H9 (cell line): ENCODE measurements around the gene RILPL1. TPM values are rescaled to one million over a fixed set of nuclear protein-coding genes. Genes with fewer than 3 reads are reported as not detected.

Experiments used
- DNase-seq: peaks from one replicate; pipeline ENCODE4 v3.0.0-alpha.2; 2017
- H2AFZ ChIP-seq: one replicate; pipeline ENCODE4 v1.6.1; 2013; ENCODE audit warnings: mild to moderate bottlenecking, low read length, control low read depth, moderate library complexity
- H2AK5ac ChIP-seq: 2 replicates; pipeline ENCODE4 v1.6.1; 2013; ENCODE audit warnings: low read length, control low read depth, mixed read lengths; ENCODE audit not compliant: insufficient read length
- H2BK120ac ChIP-seq: one replicate; pipeline ENCODE4 v1.6.1; 2013; ENCODE audit warnings: low read depth, mild to moderate bottlenecking, low read length, control low read depth, inconsistent platforms; ENCODE audit not compliant: poor library complexity, severe bottlenecking
- H2BK12ac ChIP-seq: 2 replicates; pipeline ENCODE4 v1.6.1; 2013; ENCODE audit warnings: low read length, control low read depth, mixed read lengths, low read depth; ENCODE audit not compliant: insufficient read length
- H2BK15ac ChIP-seq: 2 replicates; pipeline ENCODE4 v1.6.1; 2013; ENCODE audit warnings: low read depth, low read length, control low read depth
- H2BK20ac ChIP-seq: one replicate; pipeline ENCODE4 v1.6.1; 2013; ENCODE audit warnings: low read depth, mild to moderate bottlenecking, low read length, control low read depth, inconsistent platforms; ENCODE audit not compliant: poor library complexity, severe bottlenecking
- H2BK5ac ChIP-seq: 2 replicates; pipeline ENCODE4 v1.6.1; 2013; ENCODE audit warnings: low read length, control low read depth, mixed read lengths; ENCODE audit not compliant: insufficient read length
- H3K14ac ChIP-seq: 2 replicates; pipeline ENCODE4 v1.6.1; 2013; ENCODE audit warnings: low read length, control low read depth; ENCODE audit not compliant: insufficient read depth
- H3K18ac ChIP-seq: 2 replicates; pipeline ENCODE4 v1.6.1; 2013; ENCODE audit warnings: low read depth, mild to moderate bottlenecking, mixed read lengths, low read length, control low read depth; ENCODE audit not compliant: insufficient read length
- H3K23ac ChIP-seq: 2 replicates; pipeline ENCODE4 v1.6.1; 2013; ENCODE audit warnings: low read length, control low read depth, mixed read lengths, low read depth; ENCODE audit not compliant: insufficient read length
- H3K23me2 ChIP-seq: 2 replicates; pipeline ENCODE4 v1.6.1; 2013; ENCODE audit warnings: low read depth, mild to moderate bottlenecking, mixed read lengths, low read length, control low read depth; ENCODE audit not compliant: insufficient read length, poor library complexity, severe bottlenecking
- H3K27ac ChIP-seq: 2 replicates; pipeline ENCODE4 v1.5.1; 2013; ENCODE audit warnings: low read length, control low read depth, mixed read lengths, low read depth; ENCODE audit not compliant: insufficient read length
- H3K27me3 ChIP-seq: 2 replicates; pipeline ENCODE4 v1.6.1; 2013; ENCODE audit warnings: low read length, control low read depth, inconsistent platforms; ENCODE audit not compliant: insufficient read depth
- H3K4ac ChIP-seq: 2 replicates; pipeline ENCODE4 v1.6.1; 2013; ENCODE audit warnings: low read depth, mild to moderate bottlenecking, control low read depth, inconsistent platforms, low read length, moderate library complexity
- H3K4me1 ChIP-seq: 2 replicates; pipeline ENCODE4 v1.6.1; 2013; ENCODE audit warnings: low read length, control low read depth, inconsistent platforms; ENCODE audit not compliant: insufficient read depth
- H3K4me2 ChIP-seq: 2 replicates; pipeline ENCODE4 v1.6.1; 2013; ENCODE audit warnings: low read length, control low read depth, mixed read lengths; ENCODE audit not compliant: insufficient read length, insufficient read depth
- H3K56ac ChIP-seq: 2 replicates; pipeline ENCODE4 v1.6.1; 2013; ENCODE audit warnings: low read depth, mild to moderate bottlenecking, mixed read lengths, low read length, control low read depth; ENCODE audit not compliant: insufficient read length
- H3K79me1 ChIP-seq: 2 replicates; pipeline ENCODE4 v1.6.1; 2013; ENCODE audit warnings: low read depth, mild to moderate bottlenecking, moderate library complexity, low read length, control low read depth, inconsistent platforms; ENCODE audit not compliant: insufficient read depth, poor library complexity, severe bottlenecking
- H3K79me2 ChIP-seq: 2 replicates; pipeline ENCODE4 v1.6.1; 2013; ENCODE audit warnings: low read length, control low read depth, inconsistent platforms; ENCODE audit not compliant: insufficient read depth
- H3K9ac ChIP-seq: 2 replicates; pipeline ENCODE4 v1.6.1; 2013; ENCODE audit warnings: low read length, control low read depth, mixed read lengths; ENCODE audit not compliant: insufficient read length; ENCODE audit errors: extremely low read depth
- H3K9me3 ChIP-seq: one replicate; pipeline ENCODE4 v1.6.1; 2013; ENCODE audit warnings: low read depth, low read length, inconsistent platforms; ENCODE audit not compliant: control insufficient read depth
- H3T11ph ChIP-seq: one replicate; pipeline ENCODE4 v1.6.1; 2013; ENCODE audit warnings: mild to moderate bottlenecking, low read length, control low read depth, inconsistent platforms
- H4K20me1 ChIP-seq: one replicate; pipeline ENCODE4 v1.6.1; 2013; ENCODE audit not compliant: control insufficient read depth, insufficient read length, insufficient read depth
- H4K5ac ChIP-seq: 2 replicates; pipeline ENCODE4 v1.6.1; 2013; ENCODE audit warnings: low read depth, mild to moderate bottlenecking, mixed read lengths, low read length, control low read depth; ENCODE audit not compliant: insufficient read length
- H4K8ac ChIP-seq: replicated peaks from 2 replicates; pipeline ENCODE4 v1.6.1; 2013; ENCODE audit warnings: low read length, control low read depth, mixed read lengths, low read depth; ENCODE audit not compliant: insufficient read length
- H4K91ac ChIP-seq: 2 replicates; pipeline ENCODE4 v1.6.1; 2013; ENCODE audit warnings: low read depth, mild to moderate bottlenecking, moderate library complexity, mixed read lengths, low read length, control low read depth; ENCODE audit not compliant: insufficient read length
- H3K27ac Mint-ChIP-seq, 3 experiments: 2 replicates in 2 of 3; 3 replicates in 1 of 3; pipeline ENCODE4 v1.8.0; 2020 to 2021; ENCODE audit warnings: mixed read lengths in 3 of 3, mild to moderate bottlenecking in 1 of 3, moderate library complexity in 1 of 3
- H3K27me3 Mint-ChIP-seq: 2 replicates; pipeline ENCODE4 v1.8.0; 2021; ENCODE audit warnings: low read depth, mild to moderate bottlenecking, moderate library complexity, mixed read lengths
- H3K36me3 Mint-ChIP-seq, 3 experiments: 2 replicates in 2 of 3; 3 replicates in 1 of 3; pipeline ENCODE4 v1.8.0; 2020 to 2021; ENCODE audit warnings: low read depth in 3 of 3, mixed read lengths in 3 of 3; ENCODE audit not compliant: insufficient read depth in 1 of 3
- H3K4me1 Mint-ChIP-seq, 2 experiments: 2 replicates each; pipeline ENCODE4 v1.8.0; 2020; ENCODE audit warnings: mixed read lengths in 2 of 2
- H3K4me3 Mint-ChIP-seq, 2 experiments: 2 replicates in 1 of 2; 3 replicates in 1 of 2; pipeline ENCODE4 v1.8.0; 2020 to 2021; ENCODE audit warnings: mild to moderate bottlenecking in 2 of 2, mixed read lengths in 2 of 2, moderate library complexity in 1 of 2
- H3K9me3 Mint-ChIP-seq, 2 experiments: 2 replicates in 1 of 2; 3 replicates in 1 of 2; pipeline ENCODE4 v1.8.0; 2020; ENCODE audit warnings: mild to moderate bottlenecking in 2 of 2, mixed read lengths in 2 of 2, moderate library complexity in 1 of 2
- CTCF ChIP-seq: fragments of 200-600 bp; sonication (generic); conservative IDR thresholded peaks from 3 replicates; pipeline ENCODE4 v1.8.0; 2021; ENCODE audit warnings: antibody characterized with exemption, mild to moderate bottlenecking
- WGBS: extraction: QIAGEN DNeasy Blood & Tissue Kit; methylation state at CpG from one replicate; pipeline ENCODE4 v1.1.7; 2013; ENCODE audit warnings: missing lambda C conversion rate, low lambda C conversion rate, mixed read lengths; ENCODE audit not compliant: insufficient read length; ENCODE audit errors: extremely low coverage; 5-methylcytosine and 5-hydroxymethylcytosine counted together
- total RNA-seq: library from RNA; stranded (reverse); gene quantifications from 2 replicates; pipeline ENCODE4 v1.2.1, GENCODE V29; 2021

The RILPL1 gene
- total RNA-seq, 1 experiment from 2014 or later = 8.1 TPM

- Histone ChIP-seq H3K9ac (no peak overlapping the region), H3K79me2 (no peaks in the 10 kb centered on the region), H4K5ac (peak overlapping the region; percentile 31), H3K56ac (no peak overlapping the region), H3T11ph (no peak overlapping the region), H3K4me1 (no peaks in the 10 kb centered on the region; the same call in 1 of the 2 replicates), H2AK5ac (no peak overlapping the region), H3K23ac (no peak overlapping the region), H2BK120ac (no peak overlapping the region), H3K9me3 (no peaks in the 10 kb centered on the region), H3K79me1 (no peaks in the 10 kb centered on the region), H3K4me2 (peak overlapping the region; percentile 32), H3K14ac (no peak overlapping the region), H2BK12ac (no peak overlapping the region), H2BK15ac (no peak overlapping the region), H4K8ac (no peak overlapping the region), H4K20me1 (no peaks in the 10 kb centered on the region), H3K4ac (no peak overlapping the region), H4K91ac (no peak overlapping the region), H3K23me2 (no peaks in the 10 kb centered on the region), H3K27ac (no peak overlapping the region), H3K18ac (peak overlapping the region; percentile 1), H2BK20ac (no peak overlapping the region), H2AFZ (peak overlapping the region; percentile 95), H2BK5ac (no peak overlapping the region), H3K27me3 (no peaks in the 10 kb centered on the region)
- Mint-ChIP-seq H3K36me3 (no peaks in the 10 kb centered on the region), H3K4me1 (peaks cover 7 to 11% of the 10 kb centered on the region in 2 experiments), H3K4me3 (peak overlapping the region in 1 of 2 experiments; percentile 12; a peak in 2 of 5 replicates), H3K9me3 (peaks cover 0 to 2% of the 10 kb centered on the region in 2 experiments; a peak in 2 of 5 replicates), H3K27me3 (peaks cover 4% of the 10 kb centered on the region; the same call in 1 of the 2 replicates), H3K27ac (no peak overlapping the region)
- DNase-seq = peak; percentile 72
- TF ChIP-seq CTCF = no peak
- WGBS = no CpG with 5 or more reads among the region's 4 CpGs
Measured at GRCh38 chr12:123571343-123571813, 37.9 kb upstream of the RILPL1 start.
